GM23338 (cell line): ENCODE measurements around the gene CX3CL1. TPM values are rescaled to one million over a fixed set of nuclear protein-coding genes. Genes with fewer than 3 reads are reported as not detected.

Experiments
- ATAC-seq: fragments of 200-7000 bp; cut with Tn5 transposase; 3 replicates; pipeline ENCODE4 v1.9.1; 2020
- DNase-seq: peaks from one replicate; pipeline ENCODE4 v3.0.0-alpha.2; 2015; ENCODE audit warnings: low spot score
- H2AFZ ChIP-seq: fragments of 200-600 bp; sonication (generic); 2 replicates; pipeline ENCODE4 v1.8.0; 2016; ENCODE audit warnings: antibody characterized with exemption, mild to moderate bottlenecking, moderate library complexity
- H3F3A ChIP-seq: fragments of 200-600 bp; sonication (generic); replicated peaks from 2 replicates; pipeline ENCODE4 v1.8.0; 2017; ENCODE audit warnings: antibody characterized with exemption, mixed run types, low read depth
- H3K27ac ChIP-seq: fragments of 200-600 bp; sonication (generic); 2 replicates; pipeline ENCODE4 v1.6.1; 2016; ENCODE audit warnings: low read depth
- H3K27me3 ChIP-seq: fragments of 200-600 bp; sonication (generic); 2 replicates; pipeline ENCODE4 v1.8.0; 2016; ENCODE audit warnings: mild to moderate bottlenecking, mixed run types, moderate library complexity; ENCODE audit not compliant: insufficient read depth
- H3K36me3 ChIP-seq: fragments of 200-600 bp; sonication (generic); 2 replicates; pipeline ENCODE4 v1.8.0; 2016; ENCODE audit warnings: mild to moderate bottlenecking; ENCODE audit not compliant: insufficient read depth
- H3K4me1 ChIP-seq: fragments of 200-600 bp; sonication (generic); 2 replicates; pipeline ENCODE4 v1.8.0; 2016; ENCODE audit warnings: mild to moderate bottlenecking, moderate library complexity; ENCODE audit not compliant: insufficient read depth
- H3K4me2 ChIP-seq: fragments of 200-600 bp; sonication (generic); 2 replicates; pipeline ENCODE4 v1.7.1; 2017; ENCODE audit warnings: mixed run types
- H3K4me3 ChIP-seq: fragments of 200-600 bp; sonication (generic); 2 replicates; pipeline ENCODE4 v1.6.1; 2016; ENCODE audit warnings: mixed run types
- H3K79me2 ChIP-seq: fragments of 200-600 bp; sonication (generic); replicated peaks from 2 replicates; pipeline ENCODE4 v1.8.0; 2017; ENCODE audit warnings: mild to moderate bottlenecking; ENCODE audit not compliant: insufficient read depth
- H3K9me2 ChIP-seq: fragments of 200-600 bp; sonication (generic); 2 replicates; pipeline ENCODE4 v1.8.0; 2017; ENCODE audit not compliant: insufficient read depth
- H4K20me1 ChIP-seq: fragments of 200-600 bp; sonication (generic); replicated peaks from 2 replicates; pipeline ENCODE4 v1.8.0; 2017; ENCODE audit warnings: mild to moderate bottlenecking; ENCODE audit not compliant: insufficient read depth
- H3K27ac Mint-ChIP-seq: 2 replicates; pipeline ENCODE4 v1.8.0; 2020; ENCODE audit warnings: inconsistent platforms, mild to moderate bottlenecking, moderate library complexity, mixed read lengths
- H3K27me3 Mint-ChIP-seq: 3 replicates; pipeline ENCODE4 v1.8.0; 2022; ENCODE audit warnings: low read depth, mild to moderate bottlenecking, moderate library complexity, mixed read lengths, inconsistent platforms; ENCODE audit not compliant: insufficient read depth, poor library complexity
- H3K36me3 Mint-ChIP-seq: 3 replicates; pipeline ENCODE4 v1.8.0; 2021; ENCODE audit warnings: low read depth, mild to moderate bottlenecking, inconsistent platforms, moderate library complexity, mixed read lengths
- H3K4me1 Mint-ChIP-seq: 3 replicates; pipeline ENCODE4 v1.8.0; 2020; ENCODE audit warnings: mild to moderate bottlenecking, inconsistent platforms, mixed read lengths
- H3K4me3 Mint-ChIP-seq: 3 replicates; pipeline ENCODE4 v1.8.0; 2021; ENCODE audit warnings: moderate library complexity, mild to moderate bottlenecking, inconsistent platforms, mixed read lengths
- H3K9me3 Mint-ChIP-seq: 3 replicates; pipeline ENCODE4 v1.8.0; 2020; ENCODE audit warnings: moderate library complexity, mild to moderate bottlenecking, inconsistent platforms, mixed read lengths
- CREB1 ChIP-seq: fragments of 250-450 bp; sonication (Bioruptor Pico); IDR thresholded peaks from 2 replicates; pipeline ENCODE4 v1.5.0; 2020; ENCODE audit warnings: low read depth, mild to moderate bottlenecking, moderate library complexity
- ETS1 ChIP-seq: IDR thresholded peaks from 2 replicates; pipeline ENCODE4 v1.6.1; 2016; ENCODE audit warnings: antibody characterized with exemption
- EZH2 ChIP-seq: fragments of 200-600 bp; sonication (generic); IDR thresholded peaks from one replicate; pipeline ENCODE4 v1.8.0; 2017; ENCODE audit warnings: antibody characterized with exemption, mild to moderate bottlenecking, low read depth; ENCODE audit not compliant: unreplicated experiment
- EZH2phosphoT487 ChIP-seq: fragments of 200-600 bp; sonication (generic); IDR thresholded peaks from one replicate; pipeline ENCODE4 v1.8.1; 2018; ENCODE audit warnings: antibody characterized with exemption; ENCODE audit not compliant: unreplicated experiment
- JUNB ChIP-seq: IDR thresholded peaks from one replicate; pipeline ENCODE4 v1.6.1; 2016; ENCODE audit warnings: antibody characterized with exemption; ENCODE audit not compliant: unreplicated experiment
- NANOG ChIP-seq: IDR thresholded peaks from 2 replicates; pipeline ENCODE4 v1.6.1; 2016; ENCODE audit warnings: antibody characterized with exemption, borderline replicate concordance
- STAT1 ChIP-seq: IDR thresholded peaks from one replicate; pipeline ENCODE4 v1.6.1; 2016; ENCODE audit warnings: antibody characterized with exemption; ENCODE audit not compliant: unreplicated experiment
- ZNF114 ChIP-seq: fragments of 250-450 bp; sonication (Bioruptor Pico); IDR thresholded peaks from 2 replicates; pipeline ENCODE4 v1.5.0; 2020; ENCODE audit warnings: mild to moderate bottlenecking, moderate library complexity
- polyA plus RNA-seq: library from polyadenylated mRNA; unstranded; fragments of >200 nt; fragmentation: Nextera tagmentation; extraction: Ambion mirVana; gene quantifications from 2 replicates; pipeline ENCODE4 v1.2.1, GENCODE V29; 2016
- total RNA-seq: library from RNA; depleted of rRNA; stranded (reverse); fragments of >200 nt; shearing (Covaris generic); gene quantifications from 2 replicates; pipeline ENCODE4 v1.2.3, GENCODE V29; 2014
- TF ChIP-seq, protein P1 (sequence below): IDR thresholded peaks from one replicate; pipeline ENCODE4 v1.6.1; 2018; ENCODE audit warnings: antibody characterized with exemption; ENCODE audit not compliant: unreplicated experiment
- TF ChIP-seq, protein P2 (sequence below): fragments of 250-450 bp; sonication (Bioruptor Pico); IDR thresholded peaks from 2 replicates; pipeline ENCODE4 v1.5.0; 2020; ENCODE audit warnings: mild to moderate bottlenecking, moderate library complexity
- TF ChIP-seq, protein P3 (sequence below), 2 experiments: fragments of 200-600 bp in 1 of 2; sonication (generic) in 1 of 2; conservative IDR thresholded peaks; 2 replicates each; pipeline versions ENCODE4 v1.5.1 to v1.6.1; 2016 to 2017; ENCODE audit warnings: antibody characterized with exemption in 2 of 2, low read depth in 2 of 2, mild to moderate bottlenecking in 2 of 2, moderate library complexity in 1 of 2

The CX3CL1 gene
- total and polyA plus RNA-seq, 2 experiments from 2014 or later = 0.24 to 2.8 TPM

DNA sequence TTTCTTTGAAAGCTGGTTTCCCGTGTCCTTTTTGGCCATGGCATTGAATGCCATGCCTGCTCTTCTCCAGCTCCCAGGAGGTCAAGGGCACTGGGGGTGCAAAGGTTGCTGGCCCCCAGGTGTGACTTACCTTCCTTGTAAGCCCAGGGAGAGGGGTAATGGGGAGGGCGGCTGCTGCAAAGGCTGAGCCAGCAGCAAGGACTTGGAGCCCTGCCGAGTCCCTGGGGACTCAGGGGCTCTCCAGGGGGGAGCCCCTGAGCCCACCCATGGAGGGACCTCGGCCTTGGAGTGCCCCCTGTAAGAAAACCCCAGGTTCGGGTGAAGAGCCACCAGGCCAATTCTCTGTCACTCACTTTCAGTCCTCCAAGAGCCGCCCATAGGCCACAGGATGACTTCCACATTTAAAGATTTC is 19.6 kb upstream of the CX3CL1 start:
- no peaks in the 10 kb centered on the region for H3K36me3 Mint-ChIP-seq

More for the DNA sequence above, 19.6 kb upstream of the CX3CL1 start:
- Histone ChIP-seq H3K36me3 (no peaks in the 10 kb centered on the region), H3K4me3 (no peak overlapping the region), H3K27me3 (no peaks in the 10 kb centered on the region), H3K79me2 (no peaks in the 10 kb centered on the region), H2AFZ (no peak overlapping the region), H3K4me1 (no peaks in the 10 kb centered on the region), H3K27ac (no peak overlapping the region), H3F3A (no peaks in the 10 kb centered on the region), H4K20me1 (no peaks in the 10 kb centered on the region; the same call in 1 of the 2 replicates), H3K4me2 (no peak overlapping the region), H3K9me2 (no peaks in the 10 kb centered on the region)
- Mint-ChIP-seq H3K4me1 (no peaks in the 10 kb centered on the region), H3K27ac (no peak overlapping the region), H3K27me3 (no peaks in the 10 kb centered on the region), H3K4me3 (no peak overlapping the region), H3K9me3 (no peaks in the 10 kb centered on the region; the same call in 2 of the 3 replicates)
- DNase-seq (no peak), ATAC-seq (no peak)
- TF ChIP-seq EZH2 = no peak
- TF ChIP-seq STAT1 = no peak
- TF ChIP-seq, protein P1, sequence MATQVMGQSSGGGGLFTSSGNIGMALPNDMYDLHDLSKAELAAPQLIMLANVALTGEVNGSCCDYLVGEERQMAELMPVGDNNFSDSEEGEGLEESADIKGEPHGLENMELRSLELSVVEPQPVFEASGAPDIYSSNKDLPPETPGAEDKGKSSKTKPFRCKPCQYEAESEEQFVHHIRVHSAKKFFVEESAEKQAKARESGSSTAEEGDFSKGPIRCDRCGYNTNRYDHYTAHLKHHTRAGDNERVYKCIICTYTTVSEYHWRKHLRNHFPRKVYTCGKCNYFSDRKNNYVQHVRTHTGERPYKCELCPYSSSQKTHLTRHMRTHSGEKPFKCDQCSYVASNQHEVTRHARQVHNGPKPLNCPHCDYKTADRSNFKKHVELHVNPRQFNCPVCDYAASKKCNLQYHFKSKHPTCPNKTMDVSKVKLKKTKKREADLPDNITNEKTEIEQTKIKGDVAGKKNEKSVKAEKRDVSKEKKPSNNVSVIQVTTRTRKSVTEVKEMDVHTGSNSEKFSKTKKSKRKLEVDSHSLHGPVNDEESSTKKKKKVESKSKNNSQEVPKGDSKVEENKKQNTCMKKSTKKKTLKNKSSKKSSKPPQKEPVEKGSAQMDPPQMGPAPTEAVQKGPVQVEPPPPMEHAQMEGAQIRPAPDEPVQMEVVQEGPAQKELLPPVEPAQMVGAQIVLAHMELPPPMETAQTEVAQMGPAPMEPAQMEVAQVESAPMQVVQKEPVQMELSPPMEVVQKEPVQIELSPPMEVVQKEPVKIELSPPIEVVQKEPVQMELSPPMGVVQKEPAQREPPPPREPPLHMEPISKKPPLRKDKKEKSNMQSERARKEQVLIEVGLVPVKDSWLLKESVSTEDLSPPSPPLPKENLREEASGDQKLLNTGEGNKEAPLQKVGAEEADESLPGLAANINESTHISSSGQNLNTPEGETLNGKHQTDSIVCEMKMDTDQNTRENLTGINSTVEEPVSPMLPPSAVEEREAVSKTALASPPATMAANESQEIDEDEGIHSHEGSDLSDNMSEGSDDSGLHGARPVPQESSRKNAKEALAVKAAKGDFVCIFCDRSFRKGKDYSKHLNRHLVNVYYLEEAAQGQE = no peak
- TF ChIP-seq NANOG = no peak
- TF ChIP-seq ETS1 = no peak
- TF ChIP-seq, protein P2, sequence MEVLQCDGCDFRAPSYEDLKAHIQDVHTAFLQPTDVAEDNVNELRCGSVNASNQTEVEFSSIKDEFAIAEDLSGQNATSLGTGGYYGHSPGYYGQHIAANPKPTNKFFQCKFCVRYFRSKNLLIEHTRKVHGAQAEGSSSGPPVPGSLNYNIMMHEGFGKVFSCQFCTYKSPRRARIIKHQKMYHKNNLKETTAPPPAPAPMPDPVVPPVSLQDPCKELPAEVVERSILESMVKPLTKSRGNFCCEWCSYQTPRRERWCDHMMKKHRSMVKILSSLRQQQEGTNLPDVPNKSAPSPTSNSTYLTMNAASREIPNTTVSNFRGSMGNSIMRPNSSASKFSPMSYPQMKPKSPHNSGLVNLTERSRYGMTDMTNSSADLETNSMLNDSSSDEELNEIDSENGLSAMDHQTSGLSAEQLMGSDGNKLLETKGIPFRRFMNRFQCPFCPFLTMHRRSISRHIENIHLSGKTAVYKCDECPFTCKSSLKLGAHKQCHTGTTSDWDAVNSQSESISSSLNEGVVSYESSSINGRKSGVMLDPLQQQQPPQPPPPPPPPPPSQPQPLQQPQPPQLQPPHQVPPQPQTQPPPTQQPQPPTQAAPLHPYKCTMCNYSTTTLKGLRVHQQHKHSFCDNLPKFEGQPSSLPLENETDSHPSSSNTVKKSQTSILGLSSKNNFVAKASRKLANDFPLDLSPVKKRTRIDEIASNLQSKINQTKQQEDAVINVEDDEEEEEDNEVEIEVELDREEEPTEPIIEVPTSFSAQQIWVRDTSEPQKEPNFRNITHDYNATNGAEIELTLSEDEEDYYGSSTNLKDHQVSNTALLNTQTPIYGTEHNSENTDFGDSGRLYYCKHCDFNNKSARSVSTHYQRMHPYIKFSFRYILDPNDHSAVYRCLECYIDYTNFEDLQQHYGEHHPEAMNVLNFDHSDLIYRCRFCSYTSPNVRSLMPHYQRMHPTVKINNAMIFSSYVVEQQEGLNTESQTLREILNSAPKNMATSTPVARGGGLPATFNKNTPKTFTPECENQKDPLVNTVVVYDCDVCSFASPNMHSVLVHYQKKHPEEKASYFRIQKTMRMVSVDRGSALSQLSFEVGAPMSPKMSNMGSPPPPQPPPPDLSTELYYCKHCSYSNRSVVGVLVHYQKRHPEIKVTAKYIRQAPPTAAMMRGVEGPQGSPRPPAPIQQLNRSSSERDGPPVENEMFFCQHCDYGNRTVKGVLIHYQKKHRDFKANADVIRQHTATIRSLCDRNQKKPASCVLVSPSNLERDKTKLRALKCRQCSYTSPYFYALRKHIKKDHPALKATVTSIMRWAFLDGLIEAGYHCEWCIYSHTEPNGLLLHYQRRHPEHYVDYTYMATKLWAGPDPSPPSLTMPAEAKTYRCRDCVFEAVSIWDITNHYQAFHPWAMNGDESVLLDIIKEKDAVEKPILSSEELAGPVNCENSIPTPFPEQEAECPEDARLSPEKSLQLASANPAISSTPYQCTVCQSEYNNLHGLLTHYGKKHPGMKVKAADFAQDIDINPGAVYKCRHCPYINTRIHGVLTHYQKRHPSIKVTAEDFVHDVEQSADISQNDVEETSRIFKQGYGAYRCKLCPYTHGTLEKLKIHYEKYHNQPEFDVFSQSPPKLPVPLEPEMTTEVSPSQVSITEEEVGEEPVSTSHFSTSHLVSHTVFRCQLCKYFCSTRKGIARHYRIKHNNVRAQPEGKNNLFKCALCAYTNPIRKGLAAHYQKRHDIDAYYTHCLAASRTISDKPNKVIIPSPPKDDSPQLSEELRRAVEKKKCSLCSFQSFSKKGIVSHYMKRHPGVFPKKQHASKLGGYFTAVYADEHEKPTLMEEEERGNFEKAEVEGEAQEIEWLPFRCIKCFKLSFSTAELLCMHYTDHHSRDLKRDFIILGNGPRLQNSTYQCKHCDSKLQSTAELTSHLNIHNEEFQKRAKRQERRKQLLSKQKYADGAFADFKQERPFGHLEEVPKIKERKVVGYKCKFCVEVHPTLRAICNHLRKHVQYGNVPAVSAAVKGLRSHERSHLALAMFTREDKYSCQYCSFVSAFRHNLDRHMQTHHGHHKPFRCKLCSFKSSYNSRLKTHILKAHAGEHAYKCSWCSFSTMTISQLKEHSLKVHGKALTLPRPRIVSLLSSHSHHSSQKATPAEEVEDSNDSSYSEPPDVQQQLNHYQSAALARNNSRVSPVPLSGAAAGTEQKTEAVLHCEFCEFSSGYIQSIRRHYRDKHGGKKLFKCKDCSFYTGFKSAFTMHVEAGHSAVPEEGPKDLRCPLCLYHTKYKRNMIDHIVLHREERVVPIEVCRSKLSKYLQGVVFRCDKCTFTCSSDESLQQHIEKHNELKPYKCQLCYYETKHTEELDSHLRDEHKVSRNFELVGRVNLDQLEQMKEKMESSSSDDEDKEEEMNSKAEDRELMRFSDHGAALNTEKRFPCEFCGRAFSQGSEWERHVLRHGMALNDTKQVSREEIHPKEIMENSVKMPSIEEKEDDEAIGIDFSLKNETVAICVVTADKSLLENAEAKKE (CRISPR knock-in tag) = no peak
- TF ChIP-seq JUNB = no peak
- TF ChIP-seq CREB1 (CRISPR knock-in tag) = no peak
- TF ChIP-seq ZNF114 = no peak
- TF ChIP-seq, protein P3, sequence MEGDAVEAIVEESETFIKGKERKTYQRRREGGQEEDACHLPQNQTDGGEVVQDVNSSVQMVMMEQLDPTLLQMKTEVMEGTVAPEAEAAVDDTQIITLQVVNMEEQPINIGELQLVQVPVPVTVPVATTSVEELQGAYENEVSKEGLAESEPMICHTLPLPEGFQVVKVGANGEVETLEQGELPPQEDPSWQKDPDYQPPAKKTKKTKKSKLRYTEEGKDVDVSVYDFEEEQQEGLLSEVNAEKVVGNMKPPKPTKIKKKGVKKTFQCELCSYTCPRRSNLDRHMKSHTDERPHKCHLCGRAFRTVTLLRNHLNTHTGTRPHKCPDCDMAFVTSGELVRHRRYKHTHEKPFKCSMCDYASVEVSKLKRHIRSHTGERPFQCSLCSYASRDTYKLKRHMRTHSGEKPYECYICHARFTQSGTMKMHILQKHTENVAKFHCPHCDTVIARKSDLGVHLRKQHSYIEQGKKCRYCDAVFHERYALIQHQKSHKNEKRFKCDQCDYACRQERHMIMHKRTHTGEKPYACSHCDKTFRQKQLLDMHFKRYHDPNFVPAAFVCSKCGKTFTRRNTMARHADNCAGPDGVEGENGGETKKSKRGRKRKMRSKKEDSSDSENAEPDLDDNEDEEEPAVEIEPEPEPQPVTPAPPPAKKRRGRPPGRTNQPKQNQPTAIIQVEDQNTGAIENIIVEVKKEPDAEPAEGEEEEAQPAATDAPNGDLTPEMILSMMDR (conservative IDR thresholded peaks at IDR 0.05; ENCODE audit: low read depth in 2 of 2) = no peak
- TF ChIP-seq EZH2phosphoT487 = no peak
